Stimulated activated CD8-positive, alpha-beta memory T cell treated with anti-CD3 and anti-CD28 coated beads, Interleukin-12 subunit alpha, Interleukin-12 subunit beta, amount 100 ng/mL, for 24 hours (primary cell): ENCODE results near the gene RXRA.
"Not testable (repeated sequence)": the region's sequence is repeated elsewhere in the genome, so short reads cannot be mapped to it uniquely, and the experiment has no call there.

ENCODE experiments used
- DNase-seq: peaks from one replicate; pipeline ENCODE4 v3.0.0-alpha.2; 2020; ENCODE audit errors: extremely low read depth

Gene RXRA

GRCh38 chr9:134293611-134294152 lies 32.6 kb upstream of the RXRA start:
- DNase-seq = no peak

- DNase-seq = no peak
Observed at GRCh38 chr9:134294153-134295071, 31.8 kb upstream of the RXRA start.

GRCh38 chr9:134295101-134295745 lies 31.0 kb upstream of the RXRA start:
- DNase-seq = no peak

- DNase-seq = no peak
Observed at GRCh38 chr9:134295746-134296250, 30.5 kb upstream of the RXRA start.

GRCh38 chr9:134296301-134297082 lies 29.8 kb upstream of the RXRA start:
- DNase-seq = no peak

- no peak for DNase-seq
Observed at GRCh38 chr9:134297083-134297410, 29.2 kb upstream of the RXRA start.

GRCh38 chr9:134297576-134297975 lies 28.7 kb upstream of the RXRA start:
- DNase-seq = no peak

GRCh38 chr9:134298000-134298399 lies 28.3 kb upstream of the RXRA start:
- no peak for DNase-seq

- no peak for DNase-seq
Observed at GRCh38 chr9:134299068-134299467, 27.2 kb upstream of the RXRA start.

GRCh38 chr9:134299883-134300282 lies 26.4 kb upstream of the RXRA start:
- no peak for DNase-seq

- peak; percentile 24 for DNase-seq
Observed at GRCh38 chr9:134301387-134302129, 24.7 kb upstream of the RXRA start.

GRCh38 chr9:134302130-134302817 lies 24.0 kb upstream of the RXRA start:
- DNase-seq = no peak

- no peak for DNase-seq
Observed at GRCh38 chr9:134303601-134304000, 22.7 kb upstream of the RXRA start.

GRCh38 chr9:134304261-134304660 lies 22.0 kb upstream of the RXRA start:
- DNase-seq = no peak

GRCh38 chr9:134304690-134305089 lies 21.6 kb upstream of the RXRA start:
- DNase-seq = no peak

- no peak for DNase-seq
Observed at GRCh38 chr9:134305533-134305932, 20.7 kb upstream of the RXRA start.

GRCh38 chr9:134306042-134306441 lies 20.2 kb upstream of the RXRA start:
- not testable (repeated sequence) for DNase-seq

GRCh38 chr9:134306636-134307600 lies 19.3 kb upstream of the RXRA start:
- DNase-seq = no peak
